ENCODE results near the gene PPP2R2B.

The PPP2R2B gene

GRCh38 chr5:146873186-146873917, 5.2 kb downstream of the PPP2R2B start:
- Histone ChIP-seq H3K27ac (no peak overlapping the region), H3K27me3 (replicated peaks) (peaks cover 12% of the 10 kb centered on the region), H3K4me3 (ENCODE audit: low read depth, low read length) (no peak overlapping the region), H3K36me3 (replicated peaks) (no peaks in the 10 kb centered on the region)
- in situ Hi-C loops (cut with HindIII; ENCODE audit: low pct_ligation_motif_present, low sequenced_read_pairs): no loop called here
- DNase-seq: no peak
- no peak for TF ChIP-seq CTCF (IDR thresholded peaks at IDR 0.05; ENCODE audit: low read depth, low read length, missing control alignments)

- Histone ChIP-seq H3K4me3 (ENCODE audit: low read depth, low read length) (no peak overlapping the region), H3K27me3 (replicated peaks) (peaks cover 3% of the 10 kb centered on the region), H3K36me3 (replicated peaks) (no peaks in the 10 kb centered on the region), H3K27ac (no peak overlapping the region)
- DNase-seq: no peak
- no peak for TF ChIP-seq CTCF (IDR thresholded peaks at IDR 0.05; ENCODE audit: low read depth, low read length, missing control alignments)
- in situ Hi-C loops (cut with HindIII; ENCODE audit: low pct_ligation_motif_present, low sequenced_read_pairs): no loop called here
These were observed 6.4 kb downstream of the PPP2R2B start for GRCh38 chr5:146872188-146872587.

- TF ChIP-seq CTCF (IDR thresholded peaks at IDR 0.05; ENCODE audit: low read depth, low read length, missing control alignments): no peak
- no peak overlapping the region for H3K4me3 ChIP-seq (ENCODE audit: low read depth, low read length)
- DNase-seq: no peak
- H3K27ac ChIP-seq: no peak overlapping the region
- H3K27me3 ChIP-seq (replicated peaks): no peaks in the 10 kb centered on the region
- H3K36me3 ChIP-seq (replicated peaks): no peaks in the 10 kb centered on the region
- in situ Hi-C loops (cut with HindIII; ENCODE audit: low pct_ligation_motif_present, low sequenced_read_pairs): no loop called here
These were observed 10.4 kb downstream of the PPP2R2B start for GRCh38 chr5:146867996-146868708.

GRCh38 chr5:146866263-146866662, 12.3 kb downstream of the PPP2R2B start:
- no peaks in the 10 kb centered on the region for H3K27me3 ChIP-seq (replicated peaks)
- no peak for TF ChIP-seq CTCF (IDR thresholded peaks at IDR 0.05; ENCODE audit: low read depth, low read length, missing control alignments)
- no peak overlapping the region for H3K27ac ChIP-seq
- H3K4me3 ChIP-seq (ENCODE audit: low read depth, low read length): no peak overlapping the region
- in situ Hi-C loops (cut with HindIII; ENCODE audit: low pct_ligation_motif_present, low sequenced_read_pairs): no loop called here
- H3K36me3 ChIP-seq (replicated peaks): no peaks in the 10 kb centered on the region
- DNase-seq: no peak

GRCh38 chr5:146862641-146863040, 15.9 kb downstream of the PPP2R2B start:
- no peaks in the 10 kb centered on the region for H3K36me3 ChIP-seq (replicated peaks)
- DNase-seq: no peak
- no peak overlapping the region for H3K4me3 ChIP-seq (ENCODE audit: low read depth, low read length)
- in situ Hi-C loops (cut with HindIII; ENCODE audit: low pct_ligation_motif_present, low sequenced_read_pairs): no loop called here
- TF ChIP-seq CTCF (IDR thresholded peaks at IDR 0.05; ENCODE audit: low read depth, low read length, missing control alignments): no peak
- no peak overlapping the region for H3K27ac ChIP-seq
- H3K27me3 ChIP-seq (replicated peaks): no peaks in the 10 kb centered on the region
